TTC549 (cell line): ENCODE results near the gene ENTPD8.

Source experiments
- FAIRE-seq: peaks from 2 replicates; lab custom pipeline; 2012; peaks lifted over from hg19 to GRCh38; lab: Jason Lieb, UNC

ENTPD8 gene

GRCh38 chr9:137430723-137431415 is 10.3 kb downstream of the ENTPD8 start:
- FAIRE-seq: no peak

- no peak for FAIRE-seq
Measured at GRCh38 chr9:137429974-137430722, 11.0 kb downstream of the ENTPD8 start.

DNA sequence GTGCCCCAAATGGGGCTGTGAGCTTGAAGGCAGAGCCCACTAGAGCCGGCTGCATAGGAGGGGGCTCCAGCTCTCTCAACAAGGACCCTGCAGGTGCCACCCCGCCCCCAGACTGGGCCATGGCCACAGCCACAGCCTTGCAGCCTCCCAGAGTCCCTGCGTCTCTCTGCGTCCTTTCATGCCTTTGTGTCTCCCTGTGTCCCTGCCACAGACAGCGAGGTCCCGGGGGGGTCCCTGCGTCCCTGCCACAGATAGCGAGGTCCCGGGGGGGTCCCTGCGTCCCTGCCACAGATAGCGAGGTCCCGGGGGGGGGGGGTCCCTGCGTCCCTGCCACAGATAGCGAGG is 11.6 kb downstream of the ENTPD8 start:
- FAIRE-seq: no peak

DNA sequence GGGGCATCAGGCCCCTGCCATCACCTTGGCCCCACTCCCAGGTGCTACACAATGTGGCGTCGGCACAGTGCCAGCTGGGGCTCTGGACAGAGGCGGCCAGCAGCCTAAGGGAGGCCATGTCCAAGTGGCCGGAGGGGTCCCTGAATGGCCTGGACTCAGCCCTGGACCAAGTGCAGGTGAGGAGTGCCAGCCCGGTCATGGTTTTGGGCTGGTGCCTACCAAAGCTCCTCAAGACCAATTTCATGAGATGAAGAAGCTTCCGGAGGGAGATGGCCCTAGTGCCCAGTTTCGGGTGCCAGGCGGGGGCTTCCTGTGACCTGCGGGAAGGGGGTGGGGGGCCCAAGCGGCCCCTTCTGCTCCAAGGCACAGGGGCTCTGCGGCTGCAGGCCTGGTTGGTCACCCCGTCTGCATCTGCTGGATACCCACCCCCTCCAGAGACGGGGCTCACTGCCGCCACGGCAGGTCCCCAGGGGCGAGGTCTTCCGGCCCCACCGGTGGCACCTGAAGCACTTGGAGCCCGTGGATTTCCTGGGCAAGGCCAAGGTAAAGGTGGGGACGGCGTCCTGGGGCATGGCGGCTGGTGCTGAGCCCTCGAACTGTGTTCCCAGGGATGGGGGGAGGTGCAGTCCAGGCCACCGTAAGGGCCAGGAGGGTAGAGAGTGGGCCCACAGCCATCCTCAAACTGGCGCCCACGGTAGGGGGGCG is 12.2 kb downstream of the ENTPD8 start:
- no peak for FAIRE-seq

DNA sequence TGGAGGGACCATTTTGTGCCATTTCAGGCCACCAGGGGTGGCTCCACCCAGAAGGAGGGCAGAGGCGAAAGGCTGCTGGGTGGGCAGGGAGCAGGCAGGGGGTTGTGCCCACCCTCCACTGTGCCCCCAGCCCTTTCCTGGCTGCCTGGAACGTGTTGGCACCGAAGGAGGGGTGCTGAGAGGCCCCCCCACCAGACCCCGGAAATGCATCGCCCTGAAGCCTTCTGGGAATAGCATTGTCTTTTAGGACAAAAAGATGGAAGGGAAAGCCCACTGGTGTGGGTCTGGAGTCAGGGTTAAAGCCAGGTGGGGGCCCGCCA is 12.9 kb downstream of the ENTPD8 start:
- no peak for FAIRE-seq

- no peak for FAIRE-seq
Measured at GRCh38 chr9:137427454-137428310, 13.5 kb downstream of the ENTPD8 start.

GRCh38 chr9:137426018-137426681 is 15.0 kb downstream of the ENTPD8 start:
- FAIRE-seq: no peak

GRCh38 chr9:137423514-137424291 is 17.5 kb downstream of the ENTPD8 start:
- no peak for FAIRE-seq

GRCh38 chr9:137422604-137423513 is 18.3 kb downstream of the ENTPD8 start, which contains the start of the genes EXD3 and NOXA1:
TSS of gene EXD3 (minus strand) at chr9:137423162. CDS start at chr9:137395357, 27,805 bp downstream.
TSS of gene NOXA1 (plus strand) at chr9:137423393. CDS start at chr9:137423530, 137 bp downstream.
- FAIRE-seq: no peak

DNA sequence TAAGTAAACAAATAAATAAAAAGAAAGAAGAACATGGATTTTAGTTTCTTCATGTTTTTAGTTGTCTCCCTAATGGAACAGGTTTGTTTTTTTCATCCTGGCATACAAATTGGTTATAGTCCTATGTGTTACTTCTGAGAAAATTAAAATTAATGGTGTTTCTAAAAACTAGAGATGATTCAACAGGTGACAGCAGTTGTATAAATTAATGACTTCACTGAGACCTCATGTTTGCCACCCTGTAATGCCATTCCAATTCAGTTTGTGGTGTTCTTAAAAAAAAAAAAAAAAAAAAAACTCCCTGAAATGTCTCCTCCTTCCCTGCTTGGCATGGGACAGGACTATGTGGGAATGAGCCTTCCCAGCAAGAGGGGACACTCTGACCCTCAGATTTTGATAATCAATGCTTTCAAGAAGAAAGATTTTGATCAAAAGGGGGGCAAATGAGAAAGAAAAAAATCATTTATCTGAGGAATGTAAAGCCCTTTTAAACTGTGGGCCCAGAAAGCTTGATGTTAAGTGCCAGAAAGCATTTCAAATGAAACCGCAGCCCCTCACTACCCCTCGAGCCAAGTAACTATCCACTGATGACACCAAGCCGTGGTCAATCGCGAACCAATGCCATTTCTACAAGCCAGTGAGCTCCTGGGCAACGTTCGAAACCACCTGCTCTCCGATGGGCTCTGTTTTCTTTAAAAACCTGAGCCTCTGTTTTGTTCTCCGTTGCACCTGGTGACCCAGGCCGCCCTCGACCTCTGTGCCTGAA is 19.1 kb downstream of the ENTPD8 start:
- no peak for FAIRE-seq

DNA sequence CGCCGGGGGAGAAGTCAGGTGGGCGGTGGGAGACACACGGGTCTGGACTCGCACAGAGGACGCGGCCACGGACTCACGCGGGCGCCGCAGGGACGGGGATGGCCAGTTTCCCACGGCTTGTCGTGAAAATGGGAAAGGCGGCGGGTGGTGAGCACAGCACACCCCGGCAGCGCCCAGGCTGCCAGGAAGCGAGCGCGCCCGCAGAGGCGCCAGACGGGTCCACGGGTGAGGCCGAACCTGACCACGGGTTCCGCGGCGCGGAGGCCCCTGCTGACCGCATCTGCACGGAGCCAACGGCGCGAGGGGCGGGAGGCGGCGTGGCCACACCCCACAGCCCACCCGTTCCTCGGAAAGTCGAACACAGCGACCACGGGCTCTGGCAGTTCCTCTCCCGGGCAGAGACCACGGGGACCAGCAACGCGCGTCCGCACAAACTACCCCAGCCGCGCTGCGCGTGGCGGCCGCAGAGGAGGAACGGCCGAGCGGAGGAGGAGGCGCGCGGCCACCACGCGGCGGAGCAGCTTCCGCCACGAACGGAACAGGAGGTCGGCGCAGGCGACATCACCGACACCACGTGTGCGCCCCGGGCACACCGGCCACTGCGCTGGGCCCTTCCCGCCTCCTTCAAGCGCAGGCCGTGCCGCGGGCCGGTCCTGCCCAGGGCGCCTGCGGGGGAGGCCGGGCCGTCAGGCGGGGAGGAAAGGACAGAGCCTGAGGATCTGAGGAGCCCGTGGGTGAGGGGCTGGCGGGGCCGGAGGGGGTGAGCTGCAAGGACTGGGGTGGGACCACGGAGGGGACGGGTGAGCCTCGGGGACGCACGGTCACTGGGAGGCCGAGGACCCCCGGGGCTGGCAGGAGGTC is 23.8 kb downstream of the ENTPD8 start:
- FAIRE-seq: no peak

GRCh38 chr9:137416563-137417151 is 24.5 kb downstream of the ENTPD8 start:
- no peak for FAIRE-seq

DNA sequence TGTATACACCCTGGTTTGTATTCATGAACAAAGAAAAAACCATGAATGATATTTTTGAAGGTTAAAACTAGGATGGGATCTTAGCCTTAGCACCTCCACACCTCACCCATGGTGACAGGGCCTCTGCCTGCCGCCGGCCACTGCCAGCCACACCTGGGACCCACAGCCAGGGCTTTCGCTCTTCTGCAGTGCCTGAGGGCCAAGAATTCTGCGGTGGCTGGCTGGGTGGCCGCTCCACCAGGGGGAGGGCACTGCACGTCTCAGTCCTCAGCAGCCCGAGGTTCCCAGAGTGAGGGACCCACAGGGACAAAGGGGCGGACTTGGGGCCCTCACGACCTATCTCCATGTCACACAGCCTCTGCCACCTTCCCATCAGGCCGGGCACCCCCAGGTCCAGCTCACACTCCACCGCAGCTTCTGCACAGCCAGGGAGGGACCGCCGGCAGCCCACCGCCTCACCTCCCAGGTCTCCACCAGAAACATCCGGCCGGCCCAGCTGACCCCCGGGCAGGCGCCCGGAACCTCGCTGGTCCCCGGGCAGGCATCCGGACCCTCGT is 25.1 kb downstream of the ENTPD8 start:
- FAIRE-seq: no peak

DNA sequence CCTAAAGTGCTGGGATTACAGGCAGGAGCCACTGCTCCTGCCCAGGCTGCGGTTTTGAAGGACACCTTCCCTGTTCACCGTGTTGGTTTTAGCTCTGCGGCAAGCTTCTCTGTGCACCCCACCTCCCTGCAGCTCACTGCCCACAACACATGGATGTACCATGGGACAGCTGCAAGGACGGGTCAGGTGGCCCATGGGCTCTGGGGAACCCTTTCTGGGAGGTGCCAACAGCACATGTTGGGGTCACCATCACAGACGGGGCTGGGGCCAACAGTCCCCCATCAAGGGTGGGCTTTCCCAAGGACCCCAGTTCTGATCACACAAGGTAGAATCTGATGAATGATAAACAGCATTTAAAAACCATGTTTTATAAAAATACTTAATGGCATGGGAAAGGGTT is 25.7 kb downstream of the ENTPD8 start:
- no peak for FAIRE-seq

GRCh38 chr9:137412431-137412830 is 28.7 kb downstream of the ENTPD8 start:
- FAIRE-seq: no peak

GRCh38 chr9:137411645-137412380 is 29.3 kb downstream of the ENTPD8 start:
- FAIRE-seq: no peak

DNA sequence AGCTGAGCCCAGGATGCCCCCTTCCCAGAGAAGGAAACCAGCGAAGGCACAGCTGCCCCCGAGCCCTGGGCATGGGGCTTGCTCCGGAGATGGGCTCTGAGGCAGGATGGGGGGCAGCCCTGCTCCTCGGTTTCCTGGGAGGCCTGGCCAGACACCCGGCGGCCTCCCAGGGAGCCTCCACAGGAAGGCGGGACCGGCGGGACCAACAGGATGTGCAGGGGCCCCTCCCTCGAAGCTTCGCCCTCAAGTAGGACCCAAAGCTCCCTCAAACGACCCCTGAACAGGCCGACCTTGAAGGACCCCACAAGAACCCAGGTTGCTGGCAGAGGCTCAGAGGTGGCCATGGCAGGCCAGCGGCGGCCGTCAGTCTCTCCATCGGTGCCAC is 29.9 kb downstream of the ENTPD8 start:
- FAIRE-seq: no peak
